HG03469 (cell line): ENCODE data around the gene RAB27A.

Source experiments
- ATAC-seq: cut with Tn5 transposase; IDR thresholded peaks from one replicate; pipeline ENCODE4 v1.9.1; 2021; ENCODE audit warnings: mild to moderate bottlenecking, moderate library complexity, moderate number of reproducible peaks; ENCODE audit not compliant: unreplicated experiment

RAB27A gene

DNA sequence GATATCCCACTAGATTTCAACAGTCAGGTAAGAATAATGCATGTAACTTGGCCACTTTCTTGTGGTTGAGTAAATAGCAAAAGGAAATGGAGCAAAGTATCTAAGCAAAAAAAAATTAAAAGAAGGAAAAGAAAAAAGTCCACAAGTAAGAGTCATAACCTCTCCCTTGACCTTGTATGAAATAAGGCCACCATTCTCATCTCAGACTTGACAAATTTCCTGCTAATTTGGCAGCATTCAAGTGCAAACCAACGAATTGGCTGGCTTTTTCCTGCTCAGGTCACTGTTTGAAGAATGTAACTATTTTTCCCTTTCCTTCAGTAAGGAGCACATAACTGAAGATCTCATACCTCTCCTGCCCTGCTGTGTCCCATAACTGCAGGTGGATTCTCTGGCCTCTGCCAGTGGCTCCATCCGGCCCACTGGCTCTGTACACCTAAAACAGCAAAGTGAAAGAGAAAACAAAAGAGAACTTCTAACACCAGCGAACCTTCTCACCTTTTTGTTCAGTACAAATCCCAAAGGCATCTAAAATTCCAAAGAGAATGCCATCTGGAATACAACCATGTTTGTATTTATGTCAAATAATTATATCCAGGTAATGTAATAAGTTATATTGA, 59.5 kb downstream of the RAB27A start:
- no peak for ATAC-seq

DNA sequence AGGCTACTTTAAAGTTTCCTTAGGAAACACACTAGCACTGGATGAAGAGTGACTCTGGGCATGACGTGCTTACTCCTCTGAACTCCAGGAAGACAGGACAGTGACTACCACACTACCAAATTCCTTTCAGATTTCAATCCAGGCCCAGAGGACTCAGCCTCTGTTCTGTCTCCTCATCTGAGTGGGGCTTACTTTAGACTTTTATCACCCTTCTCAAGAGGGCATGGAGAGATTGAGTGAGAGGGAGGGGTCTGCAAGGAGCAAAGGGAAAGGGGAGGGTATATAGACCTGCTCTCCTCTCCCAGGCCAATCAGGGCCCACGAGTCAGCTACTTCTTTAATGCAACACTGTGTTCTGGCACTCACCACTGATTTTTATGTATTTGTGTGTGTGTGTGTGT, 63.5 kb downstream of the RAB27A start:
- no peak for ATAC-seq

DNA sequence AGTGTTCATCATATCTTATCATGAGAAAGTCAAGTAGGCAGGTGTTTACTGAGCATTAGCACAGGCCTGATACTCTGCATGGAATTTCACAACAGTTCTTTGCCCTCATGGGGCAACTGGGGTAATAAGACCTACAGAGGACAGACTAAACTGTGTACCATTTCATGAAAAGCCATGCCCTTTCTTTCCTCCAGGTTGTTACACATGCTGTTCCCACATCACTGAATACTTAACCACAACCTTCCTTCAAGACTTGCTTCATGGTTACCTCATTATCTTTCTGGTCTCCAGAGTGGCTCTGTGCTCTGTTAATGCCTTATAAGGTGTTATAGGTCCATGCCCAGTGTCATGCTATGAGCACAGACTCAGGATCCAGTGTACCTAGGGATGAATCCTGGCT, 64.7 kb downstream of the RAB27A start:
- peak; percentile 54 for ATAC-seq

DNA sequence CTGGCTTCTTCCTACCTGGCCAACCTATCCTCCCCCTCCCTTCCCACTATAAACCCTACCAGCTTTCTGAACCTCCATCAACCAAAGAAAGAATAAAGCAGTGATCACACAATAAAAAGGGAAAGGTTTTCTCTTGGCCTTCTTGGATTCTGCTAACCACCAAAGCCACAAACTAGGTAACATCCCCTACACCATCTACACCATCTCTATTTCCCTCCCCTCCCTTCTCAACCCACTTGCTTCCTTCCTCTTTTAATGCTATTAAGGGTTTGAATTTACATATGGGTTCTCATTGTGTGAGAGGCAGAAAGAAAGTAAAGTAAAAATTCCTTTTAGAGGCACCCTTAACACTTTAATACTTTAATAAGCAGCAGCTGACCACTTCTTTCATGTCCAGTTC, 67.0 kb downstream of the RAB27A start:
- no peak for ATAC-seq

DNA sequence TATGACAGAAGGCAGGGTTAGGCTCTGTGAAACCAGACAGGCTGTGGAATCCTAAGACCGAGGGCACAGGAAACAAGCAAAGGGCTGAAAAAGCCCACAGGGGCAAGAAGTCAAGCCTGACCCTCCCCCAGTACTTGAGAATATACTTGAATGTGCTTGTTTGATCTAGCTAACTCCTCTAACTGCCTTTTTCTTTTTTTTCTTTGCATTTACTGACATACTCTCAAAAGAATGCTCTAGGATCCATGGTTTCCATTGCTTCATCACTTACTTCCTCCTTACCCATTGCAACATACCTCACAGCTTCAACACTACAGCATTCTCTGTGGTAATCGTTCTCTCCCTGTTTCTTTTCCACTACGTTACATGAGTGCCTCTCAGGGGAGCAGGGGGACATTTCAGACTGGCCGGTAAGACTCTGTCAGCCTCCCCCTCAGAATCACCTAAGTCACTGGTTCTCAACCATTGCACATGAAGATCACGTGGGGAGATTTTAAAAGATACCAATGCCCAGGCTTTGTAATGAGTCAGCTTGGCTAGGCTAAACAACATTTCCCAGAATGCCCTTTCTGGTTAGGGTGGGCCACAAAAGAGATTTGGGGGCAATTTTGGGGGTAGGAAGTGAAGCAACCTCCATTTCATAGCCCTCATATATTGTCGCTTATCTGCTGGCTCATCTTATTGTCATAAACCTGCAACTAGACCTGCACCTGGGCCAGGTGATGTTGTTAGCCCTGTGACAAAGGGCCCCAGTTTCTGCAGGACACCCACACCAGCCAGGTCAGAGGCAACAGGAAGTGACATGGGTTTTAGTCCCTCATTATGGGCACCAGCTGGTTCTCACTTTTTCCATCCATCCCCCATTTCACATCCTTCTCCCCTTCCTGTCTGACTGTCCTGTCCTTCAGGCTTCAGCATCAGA, 68.3 kb downstream of the RAB27A start:
- peak; percentile 24 for ATAC-seq

DNA sequence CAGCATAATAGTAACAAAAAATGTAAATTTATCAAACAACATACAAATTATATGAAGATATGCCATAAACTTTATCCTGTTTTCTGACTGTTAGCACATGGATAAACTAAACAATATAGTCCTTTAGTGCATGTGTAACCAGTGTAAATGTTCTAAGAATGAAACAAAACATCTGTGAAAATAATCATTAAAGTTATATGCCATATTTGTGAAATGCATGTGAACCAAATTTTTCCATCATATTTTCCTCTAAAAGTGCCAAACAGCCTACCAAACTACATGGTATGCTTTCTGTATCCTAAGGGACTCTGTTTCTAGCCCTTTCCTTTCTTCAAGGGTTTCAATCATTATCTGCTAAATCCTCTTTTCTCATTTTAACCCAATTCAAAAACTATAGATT, 69.0 kb downstream of the RAB27A start:
- ATAC-seq: no peak

DNA sequence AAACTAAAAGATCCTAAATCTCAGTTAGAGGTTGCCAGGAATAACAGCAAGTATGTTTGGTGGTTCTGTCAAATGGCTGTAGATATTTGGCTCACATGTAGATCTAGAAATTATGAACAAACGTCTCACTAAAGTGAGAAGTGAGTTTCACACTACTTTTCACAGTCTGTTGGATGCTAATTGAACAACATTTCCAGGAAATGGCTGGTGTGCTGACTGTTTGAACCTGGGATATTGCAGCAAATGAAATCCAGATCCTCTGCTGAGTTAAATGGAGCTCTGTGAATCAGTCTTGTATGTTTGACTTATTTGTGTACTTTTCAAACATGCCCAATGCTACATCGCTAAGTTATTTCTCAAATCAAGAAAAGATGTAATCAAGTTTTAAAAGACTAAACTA, 71.6 kb downstream of the RAB27A start:
- ATAC-seq: no peak

DNA sequence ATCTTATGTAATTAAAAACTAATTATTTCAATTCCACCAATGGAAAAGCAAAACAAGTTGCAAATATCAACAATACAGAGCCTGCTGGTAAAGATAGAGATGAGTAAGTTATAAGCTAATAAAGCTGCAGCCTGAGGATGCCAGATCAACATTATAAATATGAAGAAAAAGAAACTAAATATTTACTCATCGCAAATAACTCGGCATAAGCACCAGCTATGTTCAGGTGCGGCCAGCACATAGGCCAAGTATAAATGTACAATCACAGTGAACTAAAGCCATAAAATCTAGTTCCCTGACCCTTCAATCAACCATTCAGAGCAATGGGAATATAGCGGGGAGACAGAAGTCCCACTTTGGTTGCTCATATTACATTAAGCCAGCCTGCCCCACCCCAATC, 85.1 kb downstream of the RAB27A start:
- ATAC-seq: no peak

DNA sequence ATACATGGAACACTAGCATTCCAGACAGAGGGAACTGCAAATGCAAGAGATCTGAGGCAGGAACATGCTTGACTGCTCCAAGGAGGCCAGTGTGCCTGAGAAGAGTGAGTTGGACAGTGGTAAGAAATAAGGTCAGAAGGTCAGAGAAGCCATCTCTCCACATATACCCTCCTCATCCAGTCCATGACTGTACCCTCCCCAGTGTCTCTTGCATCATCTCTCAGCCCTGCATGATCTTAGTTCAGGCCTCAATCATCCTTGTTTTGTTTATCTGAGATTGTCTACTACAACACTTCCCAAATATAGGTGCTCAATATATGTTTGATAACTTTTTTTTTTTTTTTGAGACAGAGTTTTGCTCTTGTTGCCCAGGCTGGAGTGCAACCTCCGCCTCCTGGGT, 87.4 kb downstream of the RAB27A start:
- no peak for ATAC-seq

DNA sequence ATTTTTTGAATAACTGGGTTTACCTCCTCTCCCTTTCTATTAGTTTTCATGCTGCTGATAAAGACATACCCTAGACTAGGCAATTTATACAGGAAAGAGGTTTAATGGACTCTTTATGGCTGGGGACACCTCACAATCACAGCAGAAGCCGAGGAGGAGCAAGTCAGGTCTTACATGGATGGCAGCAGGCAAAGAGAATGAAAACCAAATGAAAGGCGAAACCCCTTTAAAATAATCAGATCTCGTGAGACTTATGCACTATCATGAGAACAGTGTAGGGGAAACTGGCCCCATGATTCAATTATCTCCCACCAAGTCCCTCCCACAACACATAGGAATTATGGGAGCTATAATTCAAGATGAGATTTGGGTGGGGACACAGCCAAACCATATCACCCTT, 90.9 kb downstream of the RAB27A start:
- no peak for ATAC-seq

DNA sequence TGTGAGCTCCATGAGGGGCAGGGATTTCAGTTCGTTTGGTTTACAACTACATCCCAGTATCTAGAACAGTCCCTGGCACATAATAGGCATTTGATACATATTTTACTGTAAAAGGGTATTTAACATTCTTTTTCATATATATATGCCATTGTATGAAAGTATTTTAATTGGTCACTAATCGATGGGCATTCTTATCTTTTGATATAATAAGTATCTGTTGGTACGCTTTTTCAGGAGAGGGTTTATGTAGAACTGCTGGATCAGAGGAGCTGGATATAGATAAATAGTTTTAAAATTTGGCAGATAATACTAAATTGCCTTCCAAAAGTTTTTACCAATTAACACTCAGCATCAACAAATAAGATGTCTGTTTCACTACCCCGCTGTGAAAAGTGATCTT, 91.9 kb downstream of the RAB27A start:
- ATAC-seq: no peak

DNA sequence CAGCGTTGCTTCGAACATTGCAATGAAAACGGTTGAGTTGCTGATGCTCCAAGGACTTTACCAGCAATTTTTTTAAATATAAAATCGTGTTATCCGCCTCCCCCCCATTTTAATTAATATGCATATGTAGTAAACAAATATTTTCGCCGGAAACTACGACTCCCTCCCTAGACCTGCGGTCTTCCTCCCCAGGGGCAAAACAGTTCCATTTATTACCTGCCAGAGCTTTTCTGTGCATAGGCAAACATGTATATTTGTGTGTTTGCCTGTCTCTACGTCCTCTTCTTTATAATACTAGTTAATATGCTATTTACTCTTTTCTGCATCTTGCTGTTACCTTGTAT, 92.3 kb downstream of the RAB27A start:
- peak; percentile 5 for ATAC-seq

DNA sequence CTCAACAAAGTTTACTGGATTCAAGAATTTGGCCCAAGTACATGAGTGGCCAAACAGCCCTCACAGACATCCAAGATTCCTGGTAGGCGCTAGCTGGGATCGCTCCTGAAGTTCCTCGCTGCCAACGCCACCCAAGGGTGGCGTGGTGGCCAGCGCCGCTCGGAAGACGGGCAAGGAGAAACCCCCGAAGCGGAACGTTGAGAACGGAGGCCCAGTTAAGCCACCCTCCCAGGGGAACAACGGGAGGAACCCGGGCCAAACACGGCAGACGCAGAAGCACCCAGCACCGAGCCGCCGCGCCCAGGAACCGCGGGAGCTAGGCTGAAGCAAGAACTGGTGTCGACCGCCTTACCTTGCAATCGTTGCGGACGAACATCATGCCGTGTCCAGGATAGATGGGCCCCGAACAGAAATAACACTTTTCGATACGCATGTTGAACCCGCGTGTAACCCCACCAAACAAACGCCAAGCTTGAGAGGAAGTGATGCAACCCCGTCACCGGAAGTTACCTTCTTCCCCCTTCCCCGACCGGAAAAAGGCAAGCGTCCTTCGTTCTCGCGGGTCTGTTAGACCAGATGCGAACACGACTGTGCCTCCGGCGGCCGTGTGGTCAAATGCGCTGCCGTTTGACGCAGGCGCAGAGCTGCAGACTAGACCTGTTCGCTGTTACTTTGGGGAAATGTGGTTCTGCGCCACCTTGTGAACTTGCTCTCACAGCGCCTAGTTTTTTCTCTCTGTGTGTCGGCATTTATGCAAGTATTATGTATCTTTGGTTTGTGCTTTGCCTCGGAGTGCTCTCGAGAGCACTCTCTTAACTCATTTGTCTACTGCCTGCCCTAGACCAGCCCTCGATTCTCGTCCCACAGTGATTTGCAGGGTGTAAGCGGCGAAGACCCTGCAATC, 92.9 kb downstream of the RAB27A start, which contains the start of gene RSL24D1:
Gene RSL24D1 (minus strand): TSS at position 484 of the 904 bp plus-strand sequence. CDS start 51 bp downstream, at position 433.
- ATAC-seq: peak; percentile 88

DNA sequence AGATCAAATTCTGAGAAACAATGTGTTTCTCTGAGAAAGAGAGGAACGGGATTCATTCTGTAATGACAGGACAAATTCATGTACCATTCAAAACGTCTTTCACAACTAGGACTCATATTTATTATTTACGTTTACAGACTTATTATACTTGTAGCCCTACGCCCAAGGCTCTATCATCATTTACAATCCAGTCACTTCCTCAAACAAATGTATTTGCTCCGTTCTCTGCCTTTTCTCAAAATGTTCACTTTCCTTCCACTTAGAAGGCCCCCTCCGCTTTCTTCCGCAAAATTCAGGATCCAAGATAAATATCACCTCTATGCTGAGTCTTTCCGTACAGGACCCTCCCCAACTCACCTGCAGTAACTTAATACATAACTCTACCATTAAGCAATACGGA, 93.6 kb downstream of the RAB27A start:
- ATAC-seq: no peak

DNA sequence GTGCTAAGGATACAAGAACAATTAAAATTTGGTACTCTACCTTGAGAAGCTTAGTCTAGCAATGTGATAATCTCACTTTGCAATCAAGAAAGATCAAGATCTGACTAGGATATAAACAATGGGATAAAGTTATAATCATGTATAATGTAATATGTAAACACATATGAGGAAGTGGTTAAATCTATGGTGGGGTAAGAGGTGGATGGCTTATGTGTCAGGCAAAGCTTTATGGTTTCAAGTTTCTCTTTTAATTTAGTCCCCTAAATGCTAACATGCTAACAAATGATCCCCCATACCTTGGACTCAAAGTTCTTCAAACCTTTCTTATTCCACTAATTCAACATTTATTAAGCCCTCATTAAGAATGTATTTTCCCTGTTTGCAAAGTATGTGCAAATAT, 95.4 kb downstream of the RAB27A start:
- ATAC-seq: no peak

DNA sequence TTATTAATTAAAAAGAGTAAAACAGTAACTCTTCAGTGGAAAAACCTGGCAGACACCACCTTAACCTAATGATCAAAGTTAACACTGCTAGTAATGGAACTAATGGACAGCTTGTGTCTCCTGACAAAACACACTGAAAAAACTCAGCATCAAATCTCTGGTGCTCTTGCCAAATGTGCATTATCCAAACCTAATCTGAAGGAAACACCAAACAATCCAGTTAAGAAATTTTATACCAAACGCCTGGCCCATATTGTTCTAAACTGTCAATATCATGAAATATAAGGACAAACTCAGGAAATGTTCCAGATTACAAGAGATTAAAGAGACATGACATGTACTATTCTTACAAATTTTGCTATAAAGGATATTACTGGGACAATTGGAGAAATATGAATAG, 103.3 kb downstream of the RAB27A start:
- no peak for ATAC-seq

DNA sequence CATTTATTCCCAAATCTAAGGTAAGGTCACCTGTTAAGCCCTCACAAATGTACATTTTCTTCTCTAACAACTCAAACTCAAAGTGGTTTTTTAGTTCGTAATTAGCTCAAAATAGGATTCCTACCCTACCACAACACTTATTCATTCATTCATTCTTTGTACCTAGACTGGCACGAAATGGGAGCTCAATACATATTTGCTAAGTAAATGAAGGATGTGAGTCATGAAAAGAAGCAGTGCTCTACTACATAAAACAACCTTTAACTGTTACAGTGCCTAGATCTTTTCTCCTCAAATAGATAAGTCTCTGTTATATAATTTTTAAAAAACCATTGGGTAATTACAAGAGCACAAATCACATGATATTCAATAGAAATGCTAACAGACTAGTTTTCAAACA, 105.9 kb downstream of the RAB27A start:
- ATAC-seq: no peak

DNA sequence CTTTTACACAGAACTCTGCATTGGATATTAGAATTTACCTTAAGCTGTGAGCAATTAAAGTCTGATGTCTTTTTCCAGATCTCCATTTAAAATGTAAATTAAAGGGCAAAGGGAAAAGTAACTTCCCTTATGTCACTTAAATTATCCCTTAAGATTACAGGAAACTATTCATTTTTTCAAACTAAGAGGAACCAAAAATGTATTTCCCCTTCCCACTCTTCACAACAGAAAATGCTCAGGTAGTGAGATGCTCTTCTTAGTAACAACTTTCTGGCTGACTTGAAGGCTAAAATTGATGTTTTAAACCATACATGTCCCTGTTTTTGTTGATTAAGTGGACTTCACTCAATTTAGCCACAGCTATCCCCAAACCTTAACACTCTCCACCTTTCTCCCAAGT, 110.5 kb downstream of the RAB27A start:
- ATAC-seq: no peak

DNA sequence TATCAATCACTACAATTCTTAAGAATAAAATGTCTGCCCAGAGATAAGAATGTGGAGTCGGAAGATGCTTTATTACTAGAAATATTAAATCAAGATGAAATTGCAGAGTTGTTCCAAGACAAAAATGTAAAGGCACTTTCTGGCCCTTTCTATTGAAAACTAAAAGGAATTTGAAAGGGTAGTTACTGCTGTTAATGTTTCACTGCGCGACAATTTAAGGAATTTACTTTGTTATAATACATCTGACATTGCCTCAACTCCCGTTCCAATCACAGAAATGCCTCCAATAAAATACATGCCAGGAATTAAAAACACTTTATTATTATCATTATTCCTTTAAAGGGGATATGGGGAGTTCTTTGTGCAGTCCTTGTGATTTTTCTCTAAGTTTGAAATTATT, 119.3 kb downstream of the RAB27A start:
- no peak for ATAC-seq

DNA sequence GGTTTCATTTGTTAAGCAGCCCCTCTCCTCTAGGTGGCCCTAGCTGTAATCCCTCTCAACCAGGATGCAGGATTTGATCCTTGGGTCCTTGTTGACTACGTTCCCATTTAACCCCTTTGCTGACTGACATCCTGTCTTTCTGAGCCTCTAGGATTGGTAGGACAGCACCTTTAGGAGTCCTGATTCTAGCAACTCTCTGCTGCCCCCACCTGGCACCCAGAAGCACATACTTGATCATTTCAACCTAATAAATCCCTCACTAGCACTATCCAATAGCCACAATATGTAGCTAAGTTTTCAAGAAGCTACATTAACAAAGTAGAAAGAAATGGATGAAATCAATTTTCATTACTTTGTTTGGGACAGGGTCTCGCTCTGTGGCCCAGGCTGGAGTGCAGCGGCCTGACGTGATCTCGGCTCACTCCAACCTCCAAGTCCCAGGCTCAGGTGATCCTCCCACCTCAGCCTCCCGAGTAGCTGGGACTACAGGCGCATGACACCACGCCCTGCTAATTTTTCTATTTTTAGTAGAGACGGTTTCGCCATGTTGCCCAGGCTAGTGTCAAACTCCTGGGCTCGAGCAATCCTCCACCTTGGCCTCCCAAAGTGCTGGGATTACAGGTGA, 121.2 kb downstream of the RAB27A start:
- ATAC-seq: peak; percentile 71

DNA sequence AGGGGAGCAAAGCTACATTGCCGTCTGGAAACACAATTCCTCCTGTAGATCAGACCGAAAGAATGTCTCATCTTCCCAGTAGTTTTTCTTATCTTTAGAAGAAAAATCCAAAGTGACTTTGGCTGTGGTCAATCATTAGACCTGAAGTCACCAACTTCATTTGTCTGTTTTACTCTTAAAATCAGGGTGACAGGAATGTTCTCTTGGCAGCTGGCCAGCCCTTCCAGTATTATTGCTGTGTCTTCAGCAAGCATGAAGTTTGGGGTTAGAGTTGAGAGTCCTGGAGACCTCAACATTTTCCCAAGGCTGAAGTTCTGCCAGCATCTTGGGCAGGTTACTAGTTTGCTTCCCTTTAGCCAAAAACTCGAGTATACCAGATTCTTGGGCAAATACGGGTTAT, 125.3 kb downstream of the RAB27A start:
- ATAC-seq: no peak
